Stimulated activated CD4-positive, alpha-beta T cell treated with anti-CD3 and anti-CD28 coated beads, Interleukin-12 subunit alpha, Interleukin-12 subunit beta, amount 100 ng/mL, for 4 hours (primary cell): ENCODE data around the gene PPIB.

Source experiments
- DNase-seq: peaks from one replicate; pipeline ENCODE4 v3.0.0-alpha.2; 2020

Gene PPIB

GRCh38 chr15:64157599-64158125 lies 5.2 kb downstream of the PPIB start:
- no peak for DNase-seq

DNA sequence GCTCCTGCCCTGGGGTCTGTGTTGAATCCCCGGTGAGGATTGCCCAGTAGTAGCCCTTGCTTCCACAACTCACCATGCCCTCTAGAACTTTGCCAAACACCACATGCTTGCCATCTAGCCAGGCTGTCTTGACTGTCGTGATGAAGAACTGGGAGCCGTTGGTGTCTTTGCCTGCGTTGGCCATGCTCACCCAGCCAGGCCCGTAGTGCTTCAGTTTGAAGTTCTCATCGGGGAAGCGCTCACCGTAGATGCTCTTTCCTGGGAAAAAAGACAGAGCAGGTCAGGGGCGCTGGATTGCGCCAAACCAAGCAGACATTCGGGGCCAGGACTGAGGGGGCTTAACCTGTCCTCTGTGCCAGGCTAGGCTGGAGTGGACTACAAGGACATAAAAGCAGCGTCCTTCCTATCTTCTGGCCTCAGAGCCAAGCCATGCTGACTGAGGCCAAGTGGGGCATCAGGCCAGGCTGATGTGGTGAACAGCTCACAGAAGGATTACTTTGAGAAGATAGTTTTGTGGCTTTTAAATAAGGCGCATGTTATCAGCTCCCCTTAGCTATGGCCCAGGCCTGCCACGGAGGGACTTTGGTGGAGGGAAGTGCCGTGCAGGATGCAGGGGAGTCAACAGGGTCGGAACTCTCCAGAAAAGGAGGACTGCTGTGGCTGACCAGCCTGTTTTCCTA lies 6.0 kb downstream of the PPIB start:
- no peak for DNase-seq

GRCh38 chr15:64155802-64156651 lies 6.8 kb downstream of the PPIB start:
- DNase-seq: no peak

- DNase-seq: peak; percentile 91
Observed at GRCh38 chr15:64153480-64154367, 9.1 kb downstream of the PPIB start.

- DNase-seq: no peak
Observed at GRCh38 chr15:64152507-64153387, 10.1 kb downstream of the PPIB start.

GRCh38 chr15:64151727-64152506 lies 10.9 kb downstream of the PPIB start, which contains the start of gene SNX22:
SNX22 (plus strand) TSS chr15:64151731; CDS start chr15:64151776, 45 bp downstream.
- DNase-seq: no peak

DNA sequence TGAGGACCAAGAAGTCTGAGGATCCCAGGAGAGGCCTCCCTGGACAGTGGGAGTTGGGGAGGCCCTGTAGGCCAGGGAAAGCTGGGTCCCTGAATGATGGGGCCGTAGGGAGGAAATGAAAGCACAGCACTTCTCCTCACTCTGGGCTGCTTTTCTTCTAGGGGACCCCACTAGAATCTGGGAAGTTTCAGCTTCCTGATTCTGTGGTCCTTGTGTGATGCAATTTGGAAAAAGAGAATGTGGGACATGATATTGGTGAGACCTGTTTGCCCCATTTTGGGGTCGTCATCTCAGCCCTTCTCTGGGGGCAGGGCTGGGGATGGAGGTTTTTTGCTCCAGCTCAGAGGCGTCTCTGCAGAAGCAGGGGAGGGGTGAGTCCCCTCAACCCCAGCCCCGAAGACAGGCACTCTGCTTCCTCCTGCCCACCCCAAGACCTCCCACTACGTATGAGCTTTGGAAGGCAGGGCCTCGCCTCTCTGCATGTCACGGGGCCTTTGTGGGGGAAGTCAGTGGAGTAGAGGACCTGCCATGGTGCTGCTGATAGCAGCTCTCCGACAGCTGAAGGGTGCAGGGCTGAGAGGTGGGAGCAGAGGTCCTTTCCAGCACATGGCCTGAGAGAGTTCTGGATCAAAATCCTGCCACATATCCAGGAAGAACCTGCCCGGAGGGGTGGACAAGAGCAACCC lies 12.8 kb downstream of the PPIB start:
- no peak for DNase-seq

DNA sequence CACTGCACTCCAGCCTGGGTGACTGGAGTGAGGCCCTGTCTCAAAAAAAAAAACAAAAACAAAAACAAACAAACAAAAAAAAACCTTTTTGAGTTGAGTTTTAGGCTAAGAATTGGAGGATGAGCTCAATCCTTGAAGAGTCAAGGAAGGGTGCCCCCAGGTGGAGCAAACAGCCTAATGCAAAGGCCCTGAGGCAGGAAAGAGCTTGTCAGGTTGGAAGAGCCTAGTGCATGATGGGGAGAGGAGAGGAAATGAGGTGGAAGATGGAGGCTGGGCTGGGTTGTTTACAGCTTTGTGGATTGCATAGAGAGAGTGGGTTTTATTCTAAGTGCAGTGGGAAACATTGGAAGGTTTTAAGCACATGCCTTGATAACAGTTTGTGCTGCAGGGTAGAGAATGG lies 13.4 kb downstream of the PPIB start:
- no peak for DNase-seq

- no peak for DNase-seq
Observed at GRCh38 chr15:64148581-64148980, 14.2 kb downstream of the PPIB start.

DNA sequence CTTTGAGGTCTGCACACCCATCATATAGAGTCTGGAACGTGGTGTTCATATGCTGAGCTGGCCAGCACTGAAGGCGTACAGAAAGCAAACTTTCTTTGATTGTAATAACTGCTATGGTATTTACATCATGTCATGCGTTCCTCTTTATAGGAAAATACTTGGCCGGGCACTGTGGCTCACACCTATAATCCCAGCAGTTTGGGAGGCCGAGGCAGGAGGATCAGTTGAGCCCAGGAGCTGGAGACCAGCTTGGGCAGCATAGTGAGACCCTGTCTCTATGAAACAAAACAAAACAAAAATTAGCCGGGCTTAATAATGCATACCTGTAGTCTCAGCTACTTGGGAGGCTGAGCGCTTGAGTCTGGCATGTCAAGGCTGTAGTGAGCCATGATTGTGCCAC lies 14.7 kb downstream of the PPIB start:
- no peak for DNase-seq

GRCh38 chr15:64146885-64147681 lies 15.7 kb downstream of the PPIB start:
- no peak for DNase-seq

- no peak for DNase-seq
Observed at GRCh38 chr15:64146520-64146884, 16.3 kb downstream of the PPIB start.

GRCh38 chr15:64146041-64146440 lies 16.8 kb downstream of the PPIB start:
- DNase-seq: no peak

GRCh38 chr15:64144565-64145281 lies 18.1 kb downstream of the PPIB start:
- DNase-seq: no peak

DNA sequence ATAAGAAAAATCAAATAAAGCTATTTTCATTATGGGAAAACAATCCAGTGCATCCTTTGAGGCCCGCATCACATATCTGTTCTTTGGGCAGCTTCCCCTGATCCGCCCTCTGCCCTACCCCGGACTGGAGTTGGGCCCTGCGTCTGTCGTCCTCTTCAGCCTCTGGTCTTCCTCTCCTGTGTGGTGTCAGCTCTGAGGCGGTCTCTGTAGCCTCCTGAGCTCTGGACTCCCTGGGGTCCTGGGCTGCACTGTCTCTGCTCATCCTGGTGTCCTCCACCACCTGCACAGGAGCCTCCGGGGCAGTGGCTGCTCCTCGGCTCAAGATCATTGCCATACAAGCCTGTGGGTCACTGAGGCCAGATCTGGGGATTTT lies 18.6 kb downstream of the PPIB start:
- DNase-seq: no peak

- no peak for DNase-seq
Observed at GRCh38 chr15:64143276-64143675, 19.5 kb downstream of the PPIB start.

DNA sequence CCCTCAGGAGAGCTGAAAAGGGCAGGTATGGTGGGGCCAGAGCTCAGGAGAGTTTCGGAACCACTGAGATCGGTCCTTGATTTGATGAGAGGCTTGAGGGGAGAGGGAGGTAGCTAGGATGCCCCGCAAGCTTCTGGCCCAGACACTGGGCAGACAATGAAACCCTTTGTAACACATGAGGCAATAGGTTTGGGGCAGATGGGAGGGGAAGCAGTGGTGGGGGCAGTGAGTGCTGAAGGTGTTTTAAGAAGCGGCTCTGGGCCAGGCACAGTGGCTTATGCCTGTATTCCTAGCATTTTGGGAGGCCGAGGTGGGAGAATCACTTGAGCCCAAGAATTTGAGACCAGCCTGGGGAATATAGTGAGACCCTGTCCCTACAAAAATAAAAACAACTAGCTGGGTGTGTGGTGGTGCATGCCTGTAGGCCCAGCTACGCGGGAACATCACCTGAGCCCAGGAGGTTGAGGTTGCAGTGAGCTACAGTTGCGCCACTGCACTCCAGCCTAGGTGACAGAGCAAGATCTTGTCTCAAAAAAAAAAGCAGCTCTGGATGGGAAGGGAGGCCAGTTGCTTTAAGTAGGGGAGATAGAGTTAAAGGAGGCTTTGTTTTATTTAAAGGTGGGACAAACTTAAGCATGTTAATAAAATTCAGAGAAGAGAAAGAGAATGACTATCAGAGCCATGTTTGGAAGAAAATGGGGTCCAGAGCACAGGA lies 20.9 kb downstream of the PPIB start:
- no peak for DNase-seq

GRCh38 chr15:64138331-64138941 lies 24.4 kb downstream of the PPIB start:
- no peak for DNase-seq
